ENCODE results near the gene CRISP1.

- TF ChIP-seq, protein P1, sequence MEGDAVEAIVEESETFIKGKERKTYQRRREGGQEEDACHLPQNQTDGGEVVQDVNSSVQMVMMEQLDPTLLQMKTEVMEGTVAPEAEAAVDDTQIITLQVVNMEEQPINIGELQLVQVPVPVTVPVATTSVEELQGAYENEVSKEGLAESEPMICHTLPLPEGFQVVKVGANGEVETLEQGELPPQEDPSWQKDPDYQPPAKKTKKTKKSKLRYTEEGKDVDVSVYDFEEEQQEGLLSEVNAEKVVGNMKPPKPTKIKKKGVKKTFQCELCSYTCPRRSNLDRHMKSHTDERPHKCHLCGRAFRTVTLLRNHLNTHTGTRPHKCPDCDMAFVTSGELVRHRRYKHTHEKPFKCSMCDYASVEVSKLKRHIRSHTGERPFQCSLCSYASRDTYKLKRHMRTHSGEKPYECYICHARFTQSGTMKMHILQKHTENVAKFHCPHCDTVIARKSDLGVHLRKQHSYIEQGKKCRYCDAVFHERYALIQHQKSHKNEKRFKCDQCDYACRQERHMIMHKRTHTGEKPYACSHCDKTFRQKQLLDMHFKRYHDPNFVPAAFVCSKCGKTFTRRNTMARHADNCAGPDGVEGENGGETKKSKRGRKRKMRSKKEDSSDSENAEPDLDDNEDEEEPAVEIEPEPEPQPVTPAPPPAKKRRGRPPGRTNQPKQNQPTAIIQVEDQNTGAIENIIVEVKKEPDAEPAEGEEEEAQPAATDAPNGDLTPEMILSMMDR (IDR thresholded peaks at IDR 0.05), result no peak
- TF ChIP-seq POLR2A (IDR thresholded peaks at IDR 0.05), result no peak
Measured at GRCh38 chr6:49839162-49839561, 27.2 kb downstream of the CRISP1 start.
